NOMO-1 treated with dmso at 0.1 percent for 144 hours (cell line): ENCODE data around the gene PPP2R3B.
"Not testable (repeated sequence)": the region's sequence is repeated elsewhere in the genome, so short reads cannot be mapped to it uniquely, and the experiment has no call there.

Source experiments
- DNase-seq: peaks from one replicate; lab custom pipeline; 2025; ENCODE audit not compliant: unreplicated experiment; lab: John Stamatoyannopoulos, UW

The PPP2R3B gene

DNA sequence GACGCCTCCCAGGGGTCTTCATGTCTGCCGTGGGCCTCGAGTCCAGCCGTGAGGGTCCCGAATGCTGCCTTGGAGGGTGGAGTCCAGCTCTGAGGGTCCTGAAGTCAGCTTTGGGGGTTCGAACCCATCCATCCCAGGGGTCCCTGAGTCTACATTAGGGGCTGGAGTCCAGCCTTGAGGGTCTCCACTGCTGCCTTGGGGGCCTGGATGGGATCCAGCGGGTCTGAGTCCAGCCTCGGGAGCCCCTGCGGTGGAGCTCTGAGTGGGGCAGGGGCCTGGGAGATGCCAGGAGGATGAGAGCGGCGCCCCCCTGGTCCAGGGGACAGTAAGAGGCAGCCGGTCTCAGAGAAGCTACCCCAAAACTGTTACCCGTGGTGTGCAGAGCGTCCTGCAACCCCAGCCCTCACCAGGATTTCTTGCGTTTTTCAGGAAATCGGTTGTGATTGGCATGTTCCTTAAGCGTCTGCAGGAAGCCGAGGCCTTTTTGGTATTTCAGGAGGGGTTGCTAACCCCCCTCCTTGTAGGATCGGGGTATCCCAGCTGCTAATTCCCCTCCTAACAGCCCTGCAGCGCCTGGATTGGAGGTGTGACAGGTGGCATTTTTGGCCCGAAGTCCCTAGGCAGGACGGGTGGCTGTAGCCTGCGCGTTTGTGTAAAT is 66.5 kb downstream of the PPP2R3B start:
- no peak for DNase-seq

DNA sequence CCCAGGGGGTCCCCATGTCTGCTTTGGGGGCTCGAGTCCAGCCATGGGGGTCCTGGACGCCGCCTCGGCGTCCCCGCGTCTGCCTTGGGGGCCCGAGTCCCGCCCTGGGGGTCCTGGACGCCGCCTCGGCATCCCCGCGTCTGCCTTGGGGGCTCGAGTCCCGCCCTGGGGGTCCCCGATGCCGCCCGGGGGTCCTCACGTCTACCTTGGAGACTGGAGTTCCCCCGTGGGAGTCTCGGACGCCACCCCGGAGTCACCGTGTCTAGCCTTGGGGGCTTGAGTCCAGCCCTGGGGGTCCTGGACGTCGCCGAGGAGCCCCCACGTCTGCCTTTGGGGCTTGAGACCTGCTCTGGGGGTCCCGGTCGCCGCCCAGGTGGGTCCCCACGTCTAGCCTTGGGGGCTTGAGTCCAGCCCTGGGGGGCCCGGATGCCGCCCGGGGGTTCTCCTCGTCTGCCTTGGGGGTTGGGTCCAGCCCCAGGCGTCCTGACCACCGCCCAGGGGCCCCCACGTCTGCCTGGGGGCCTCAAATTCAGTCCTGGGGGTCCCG is 67.1 kb downstream of the PPP2R3B start:
- DNase-seq: no peak

DNA sequence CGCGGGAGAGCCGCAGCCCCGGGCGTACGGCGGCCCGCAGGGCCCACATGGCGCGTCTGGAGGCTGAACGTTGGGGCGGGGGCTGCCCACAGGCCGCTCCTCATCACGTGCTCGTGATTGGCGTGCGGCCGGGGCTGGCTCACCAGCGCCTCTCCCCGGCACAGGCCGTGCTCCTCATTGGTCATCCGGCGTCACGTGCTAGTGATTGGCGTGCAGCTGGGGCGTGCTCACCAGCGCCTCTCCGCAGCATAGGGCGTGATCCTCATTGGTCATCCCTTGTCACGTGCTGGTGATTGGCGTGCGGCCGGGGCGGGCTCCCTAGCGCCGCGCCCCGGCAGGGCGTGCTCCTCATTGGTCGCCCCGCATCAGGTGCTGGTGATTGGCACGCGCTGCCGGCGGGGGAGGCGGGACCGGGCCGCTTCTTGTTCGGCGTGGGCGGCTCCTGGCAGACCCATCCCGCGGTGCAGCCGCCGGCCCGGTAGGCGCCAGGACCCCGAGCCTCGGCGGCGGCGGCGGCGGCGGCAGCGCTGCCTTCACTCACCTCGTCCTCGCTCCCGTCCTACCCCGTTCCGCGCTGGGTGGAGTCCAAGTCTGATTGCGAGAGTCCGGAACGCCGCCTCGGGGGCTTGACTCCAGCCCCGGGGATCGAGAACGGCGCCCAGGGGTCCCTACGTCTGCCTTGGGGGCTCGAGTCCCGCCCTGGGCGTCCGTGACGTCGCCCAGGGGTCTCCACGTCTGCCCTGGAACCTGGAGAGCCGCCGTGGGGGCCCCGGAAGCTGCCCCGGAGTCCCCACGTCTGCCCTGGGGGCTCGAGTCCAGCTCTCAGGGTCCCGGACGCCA is 67.7 kb downstream of the PPP2R3B start, which contains the start of gene GTPBP6:
Gene GTPBP6, minus strand, starts transcription at position 58 of the 840 bp plus-strand sequence. Its CDS starts 9 bp downstream, at position 49.
- no peak for DNase-seq

- no peak for DNase-seq
Measured at GRCh38 chrX:318068-318738, 68.5 kb downstream of the PPP2R3B start.

GRCh38 chrX:317424-318067 is 69.2 kb downstream of the PPP2R3B start:
- DNase-seq: no peak

- DNase-seq: no peak
Measured at GRCh38 chrX:316351-317325, 70.1 kb downstream of the PPP2R3B start.

DNA sequence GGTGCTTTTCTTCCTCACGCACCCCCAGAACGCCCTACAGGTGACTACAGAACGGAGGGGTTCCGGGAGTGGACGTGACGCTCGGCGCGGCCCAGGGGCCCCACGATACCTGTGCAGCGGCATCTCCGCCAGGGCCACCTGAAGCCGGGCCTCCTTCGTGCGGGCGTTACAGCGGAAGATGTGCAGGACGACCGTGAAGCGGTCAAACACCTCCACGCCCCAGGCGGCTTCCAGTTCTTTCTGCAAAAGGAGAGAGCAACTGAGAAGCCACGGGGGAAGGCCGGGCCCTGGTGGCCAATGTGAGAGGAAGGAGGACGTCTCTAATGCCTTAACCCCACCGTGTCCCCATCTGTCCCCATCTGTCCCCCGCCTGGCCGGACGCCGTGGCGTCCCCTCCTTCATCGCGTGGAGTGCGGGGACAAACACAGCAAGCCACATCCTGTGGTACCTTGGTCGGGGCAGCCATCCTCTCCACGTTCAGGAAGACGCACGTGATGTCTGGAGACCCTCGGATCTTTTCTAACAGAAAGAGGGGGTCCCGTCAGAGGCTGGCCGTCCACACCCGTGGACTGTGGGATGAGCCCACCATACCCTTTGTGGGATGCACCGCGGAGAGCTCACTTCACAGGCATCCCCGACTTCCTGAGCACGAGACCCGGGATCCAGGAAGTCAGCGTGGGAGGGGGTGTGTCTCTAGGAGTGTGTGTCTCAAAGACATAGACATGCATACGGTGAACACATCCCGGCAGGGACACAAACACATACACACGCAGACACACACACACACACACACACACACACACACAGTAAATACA is 71.7 kb downstream of the PPP2R3B start:
- DNase-seq: no peak

GRCh38 chrX:314049-314448 is 72.7 kb downstream of the PPP2R3B start:
- DNase-seq: no peak

- DNase-seq: no peak
Measured at GRCh38 chrX:313546-313945, 73.2 kb downstream of the PPP2R3B start.

DNA sequence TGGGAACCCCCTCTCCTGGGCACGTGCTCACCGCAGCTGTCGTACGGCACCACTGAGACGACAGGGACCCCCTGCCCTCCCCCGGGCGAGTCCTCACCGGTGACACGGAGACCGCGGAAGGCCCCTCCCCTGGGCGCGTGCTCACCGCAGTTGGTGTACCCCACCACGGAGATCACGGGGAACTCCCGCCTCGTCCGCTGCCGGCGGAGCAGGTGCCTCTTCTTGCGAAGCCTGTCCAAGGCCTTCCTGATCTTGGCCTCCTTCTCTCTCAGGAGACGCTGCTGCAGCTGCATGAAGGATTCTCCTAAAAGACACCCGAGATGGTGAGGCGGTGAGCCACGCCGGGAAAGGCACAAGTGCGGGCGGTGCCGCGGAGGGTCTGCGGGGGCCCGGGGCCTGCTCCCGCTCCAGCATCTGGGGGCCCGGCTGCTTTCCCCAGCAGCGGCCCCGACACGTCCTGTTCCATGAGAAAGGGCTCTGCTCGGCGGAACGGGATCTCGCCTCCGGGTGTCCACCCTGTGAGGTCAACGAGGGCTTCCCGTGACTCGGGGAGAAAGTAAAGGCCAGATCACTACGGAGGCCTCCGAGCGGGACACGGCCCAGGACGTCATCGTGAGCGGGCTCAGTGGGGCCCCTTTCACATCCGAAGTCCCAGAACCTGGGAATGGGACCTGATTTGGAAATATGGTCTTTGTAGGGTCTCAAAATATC is 73.9 kb downstream of the PPP2R3B start:
- DNase-seq: no peak

DNA sequence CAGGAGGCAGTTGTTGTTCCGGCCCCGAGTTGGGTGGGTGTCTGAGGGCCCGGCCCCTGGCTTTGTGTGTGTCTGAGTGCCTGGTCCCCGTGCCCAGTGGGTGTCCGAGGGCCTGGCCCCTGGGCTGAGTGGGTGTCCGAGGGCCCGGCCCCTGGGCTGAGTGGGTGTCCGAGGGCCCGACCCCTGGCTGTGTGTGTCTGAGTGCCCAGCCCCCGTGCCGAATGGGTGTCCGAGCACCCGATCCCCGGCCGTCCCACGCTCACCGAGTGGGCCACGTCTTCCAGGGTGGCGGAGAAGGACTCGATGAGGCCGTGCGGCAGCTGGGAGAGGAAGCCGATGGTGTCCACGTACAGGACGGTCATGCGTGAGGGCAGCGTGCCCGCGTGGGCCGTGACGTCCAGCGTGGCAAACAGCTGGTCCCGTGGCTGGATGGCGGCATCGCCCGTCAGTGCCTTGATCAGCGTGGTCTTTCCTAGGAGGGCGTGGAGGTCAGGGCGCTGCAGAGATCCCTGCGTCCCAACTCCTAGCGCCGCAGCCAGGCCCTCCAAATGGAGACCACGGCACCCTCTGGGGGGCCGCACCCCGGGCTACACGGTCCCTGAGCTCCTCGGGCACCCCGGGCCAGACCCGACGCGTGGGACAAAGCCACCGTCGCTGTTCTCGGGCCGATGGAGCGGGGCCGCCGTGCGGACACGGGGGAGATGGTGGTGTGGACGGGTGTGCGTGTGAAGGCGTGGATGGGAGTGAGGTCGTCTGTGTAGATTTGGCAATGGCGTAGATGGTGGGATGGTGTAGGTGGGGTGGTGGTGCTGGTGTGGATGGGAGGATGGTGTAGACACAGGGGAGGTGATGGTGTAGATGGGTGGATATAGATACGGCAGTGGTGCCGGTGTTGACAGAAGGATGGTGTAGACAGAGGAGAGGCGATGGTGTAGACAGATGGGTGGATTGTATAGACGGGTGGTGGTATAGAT is 75.3 kb downstream of the PPP2R3B start:
- DNase-seq: no peak

DNA sequence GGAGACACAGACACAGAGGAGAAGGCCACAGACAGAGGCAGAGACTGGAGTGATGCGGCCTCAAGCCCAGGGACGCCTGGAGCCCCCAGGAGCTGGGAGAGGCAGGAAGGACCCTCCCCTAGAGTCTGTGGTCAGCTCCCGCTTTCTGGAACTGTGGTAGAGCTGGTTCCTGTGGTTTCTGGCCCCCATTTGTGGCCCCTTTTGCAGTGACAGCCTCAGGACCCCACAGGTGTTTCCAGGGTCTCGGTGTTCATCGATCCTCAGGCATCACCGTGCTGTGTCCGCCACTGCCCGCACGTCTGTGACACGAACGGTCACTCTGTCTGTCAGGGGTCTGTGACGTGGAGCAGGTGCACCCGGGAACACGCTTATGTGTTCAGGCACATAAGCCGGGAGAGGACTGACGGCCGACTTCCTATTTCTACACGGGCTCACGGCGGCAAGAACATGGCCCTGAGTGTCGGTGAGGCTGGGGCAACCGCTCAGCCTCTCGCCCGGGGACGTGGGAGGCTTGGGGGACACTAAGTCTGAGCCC is 76.0 kb downstream of the PPP2R3B start:
- no peak for DNase-seq

- DNase-seq: no peak
Measured at GRCh38 chrX:308821-309520, 77.7 kb downstream of the PPP2R3B start.

- DNase-seq: no peak
Measured at GRCh38 chrX:307261-308111, 79.2 kb downstream of the PPP2R3B start.

DNA sequence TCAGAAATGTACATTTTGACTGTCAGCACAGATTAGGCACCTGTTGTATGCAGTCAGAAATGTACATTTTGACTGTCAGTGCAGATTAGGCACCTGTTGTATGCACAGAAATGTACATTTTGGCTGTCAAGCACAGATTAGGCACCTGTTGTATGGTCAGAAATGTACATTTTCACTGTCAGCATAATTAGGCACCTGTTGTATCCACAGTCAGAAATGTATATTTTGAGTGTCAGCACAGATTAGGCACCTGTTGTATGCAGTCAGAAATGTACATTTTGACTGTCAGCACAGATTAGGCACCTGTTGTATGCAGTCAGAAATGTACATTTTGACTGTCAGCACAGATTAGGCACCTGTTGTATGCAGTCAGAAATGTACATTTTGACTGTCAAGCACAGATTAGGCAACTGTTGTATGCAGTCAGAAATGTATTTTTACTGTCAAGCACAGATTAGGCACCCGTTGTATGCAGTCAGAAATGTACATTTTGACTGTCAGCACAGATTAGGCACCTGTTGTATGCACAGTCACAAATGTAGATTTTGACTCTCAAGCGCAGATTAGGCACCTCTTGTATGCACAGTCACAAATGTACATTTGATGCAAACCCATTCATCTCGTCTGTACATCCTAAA is 80.0 kb downstream of the PPP2R3B start:
- not testable (repeated sequence) for DNase-seq
